HG03457 (cell line): Measurements from ENCODE around the gene TEX54.
A peak's percentile ranks its signal among the peaks of the same experiment; 100 is the strongest.
"Not testable (repeated sequence)": the region's sequence is repeated elsewhere in the genome, so short reads cannot be mapped to it uniquely, and the experiment has no call there.

Source experiments
- ATAC-seq: cut with Tn5 transposase; IDR thresholded peaks from one replicate; pipeline ENCODE4 v1.9.1; 2021; ENCODE audit warnings: moderate number of reproducible peaks; ENCODE audit not compliant: unreplicated experiment

Gene TEX54

GRCh38 chr11:62835336-62835735, 2.7 kb upstream of the TEX54 start:
- no peak for ATAC-seq

GRCh38 chr11:62831520-62832335, 913 bp downstream of the TEX54 start, which contains the start of gene STX5:
Gene STX5 (minus strand): TSS chr11:62832051. CDS start chr11:62831243, 808 bp downstream.
- ATAC-seq, result peak; percentile 58

GRCh38 chr11:62830904-62831519, 1.6 kb downstream of the TEX54 start:
- no peak for ATAC-seq

GRCh38 chr11:62828130-62828529, 4.5 kb downstream of the TEX54 start:
- not testable (repeated sequence) for ATAC-seq

- ATAC-seq, result no peak
These were observed 9.0 kb downstream of the TEX54 start for GRCh38 chr11:62823677-62824076.

- ATAC-seq, result no peak
These were observed 15.5 kb downstream of the TEX54 start for GRCh38 chr11:62817129-62817528.

GRCh38 chr11:62816557-62816956, 16.1 kb downstream of the TEX54 start:
- no peak for ATAC-seq

GRCh38 chr11:62811659-62812058, 21.0 kb downstream of the TEX54 start:
- no peak for ATAC-seq

GRCh38 chr11:62810748-62811147, 21.9 kb downstream of the TEX54 start:
- ATAC-seq, result no peak

- no peak for ATAC-seq
These were observed 26.0 kb downstream of the TEX54 start for GRCh38 chr11:62806611-62807121.

GRCh38 chr11:62805961-62806441, 26.6 kb downstream of the TEX54 start:
- no peak for ATAC-seq

- peak; percentile 66 for ATAC-seq
These were observed 27.4 kb downstream of the TEX54 start, which contains the start of gene NXF1 for GRCh38 chr11:62805076-62805892. Gene NXF1 (minus strand): TSS chr11:62805440. CDS start chr11:62805356, 84 bp downstream.

GRCh38 chr11:62804310-62805075, 28.1 kb downstream of the TEX54 start:
- ATAC-seq, result no peak

- no peak for ATAC-seq
These were observed 31.6 kb downstream of the TEX54 start for GRCh38 chr11:62801071-62801470.

- no peak for ATAC-seq
These were observed 33.2 kb downstream of the TEX54 start for GRCh38 chr11:62799486-62799885.

- ATAC-seq, result no peak
These were observed 36.4 kb downstream of the TEX54 start for GRCh38 chr11:62796281-62796680.

- no peak for ATAC-seq
These were observed 38.4 kb downstream of the TEX54 start for GRCh38 chr11:62794201-62794775.

- ATAC-seq, result no peak
These were observed 40.5 kb downstream of the TEX54 start for GRCh38 chr11:62792202-62792575.

- peak; percentile 47 for ATAC-seq
These were observed 41.0 kb downstream of the TEX54 start, which contains the start of gene TMEM223 for GRCh38 chr11:62791501-62792201. Gene TMEM223 (minus strand): TSS chr11:62792006. CDS start chr11:62791994, 12 bp downstream.
